ENCODE data around the gene RERE. TPM values are rescaled to one million over a fixed set of nuclear protein-coding genes. Genes with fewer than 3 reads are reported as not detected.

The RERE gene
- total RNA-seq, 1 donor, result 27.0 TPM

- H3K4me3 ChIP-seq (ENCODE audit: low read depth, low read length), result peak overlapping the region; percentile 23
- DNase-seq (ENCODE audit: low read depth), result peak; percentile 83
- TF ChIP-seq CTCF (IDR thresholded peaks at IDR 0.05; ENCODE audit: insufficient read depth, low read length), result no peak
Observed at GRCh38 chr1:8477166-8477982, 340.1 kb downstream of the RERE start.

GRCh38 chr1:8476006-8476405 is 341.4 kb downstream of the RERE start:
- no peak for TF ChIP-seq CTCF (IDR thresholded peaks at IDR 0.05; ENCODE audit: insufficient read depth, low read length)
- no peak overlapping the region for H3K4me3 ChIP-seq (ENCODE audit: low read depth, low read length)
- DNase-seq (ENCODE audit: low read depth), result no peak

- no peak overlapping the region for H3K4me3 ChIP-seq (ENCODE audit: low read depth, low read length)
- no peak for DNase-seq (ENCODE audit: low read depth)
- no peak for TF ChIP-seq CTCF (IDR thresholded peaks at IDR 0.05; ENCODE audit: insufficient read depth, low read length)
Observed at GRCh38 chr1:8474369-8474768, 343.1 kb downstream of the RERE start.

GRCh38 chr1:8473891-8474300 is 343.5 kb downstream of the RERE start:
- no peak overlapping the region for H3K4me3 ChIP-seq (ENCODE audit: low read depth, low read length)
- DNase-seq (ENCODE audit: low read depth), result no peak
- no peak for TF ChIP-seq CTCF (IDR thresholded peaks at IDR 0.05; ENCODE audit: insufficient read depth, low read length)

GRCh38 chr1:8473121-8473875 is 344.1 kb downstream of the RERE start:
- no peak for DNase-seq (ENCODE audit: low read depth)
- no peak for TF ChIP-seq CTCF (IDR thresholded peaks at IDR 0.05; ENCODE audit: insufficient read depth, low read length)
- no peak overlapping the region for H3K4me3 ChIP-seq (ENCODE audit: low read depth, low read length)

GRCh38 chr1:8472668-8473067 is 344.8 kb downstream of the RERE start:
- no peak for TF ChIP-seq CTCF (IDR thresholded peaks at IDR 0.05; ENCODE audit: insufficient read depth, low read length)
- DNase-seq (ENCODE audit: low read depth), result no peak
- H3K4me3 ChIP-seq (ENCODE audit: low read depth, low read length), result no peak overlapping the region

Measured in fibroblast of the aortic adventitia (primary cell).